HepG2 (cell line): ENCODE results near the gene KIAA0825. TPM values are rescaled to one million over a fixed set of nuclear protein-coding genes. Genes with fewer than 3 reads are reported as not detected.

Experiments used
- JARID2 ChIP-seq: sonication (generic); formaldehyde crosslinking; IDR thresholded peaks from 2 replicates; pipeline ENCODE4 v1.8.1; 2023; ENCODE audit warnings: missing genetic modification reagents, inconsistent platforms; ENCODE audit not compliant: insufficient replicate concordance
- KIAA2018 ChIP-seq: sonication (generic); formaldehyde crosslinking; IDR thresholded peaks from 2 replicates; pipeline ENCODE4 v1.5.0; 2020; ENCODE audit warnings: mild to moderate bottlenecking, missing genetic modification reagents, borderline replicate concordance
- MAX ChIP-seq: IDR thresholded peaks from 2 replicates; pipeline ENCODE4 v1.6.1; 2012; ENCODE audit warnings: inconsistent platforms
- RBFOX2 ChIP-seq: fragments of 200-400 bp; formaldehyde crosslinking; IDR thresholded peaks from 2 replicates; pipeline ENCODE4 v1.6.1; 2017; ENCODE audit warnings: low read depth, mild to moderate bottlenecking, low read length
- TEAD2 ChIP-seq: sonication (generic); formaldehyde crosslinking; IDR thresholded peaks from 2 replicates; pipeline ENCODE4 v1.9.0; 2021; ENCODE audit warnings: missing genetic modification reagents
- ZNF383 ChIP-seq: sonication (generic); formaldehyde crosslinking; IDR thresholded peaks from 2 replicates; pipeline ENCODE4 v1.4.0; 2020; ENCODE audit warnings: missing genetic modification reagents, mild to moderate bottlenecking, borderline replicate concordance
- ZNF552 ChIP-seq: sonication (generic); formaldehyde crosslinking; IDR thresholded peaks from 2 replicates; pipeline ENCODE4 v1.9.0; 2022; ENCODE audit warnings: missing genetic modification reagents, mild to moderate bottlenecking, borderline replicate concordance
- polyA plus RNA-seq, 8 experiments: library from polyadenylated mRNA; depleted of rRNA in 3 of 8; stranded (reverse) in 7 of 8; unstranded in 1 of 8; fragments of >200 nt; fragmentation: Illumina TruSeq in 4 of 8; extraction: Trizol in 4 of 8; gene quantifications; 2 replicates each; pipeline versions ENCODE4 v1.2.1 to v1.2.3, GENCODE V29; 2011 to 2016; ENCODE audit warnings: low read depth in 4 of 8, missing spikeins in 1 of 8, mixed read lengths in 1 of 8; ENCODE audit not compliant: insufficient read depth in 1 of 8
- total RNA-seq, 5 experiments: library from RNA; depleted of rRNA; stranded (reverse); fragments of >200 nt; fragmentation: Illumina TruSeq; extraction: Trizol; gene quantifications; 2 replicates each; pipeline ENCODE4 v1.2.3, GENCODE V29; 2016; ENCODE audit warnings: low read depth in 1 of 5

KIAA0825 gene
- total and polyA plus RNA-seq, 2 of the 13 experiments (the other 11 are each of a cell fraction or from before 2014, with no cell fraction given): 0.05 to 0.51 TPM

GRCh38 chr5:94660506-94660905 lies 42.1 kb upstream of the KIAA0825 start (continued):
- TF ChIP-seq KIAA2018 (CRISPR knock-in tag) (no peak), JARID2 (no peak), MAX (no peak), TEAD2 (CRISPR knock-in tag) (no peak), ZNF383 (CRISPR knock-in tag) (no peak), ZNF552 (CRISPR knock-in tag) (no peak), RBFOX2 (no peak)
- TF ChIP-seq, all 625 proteins: peak for 0
